Panc1 (cell line): ENCODE measurements around the gene WNK2. TPM values are rescaled to one million over a fixed set of nuclear protein-coding genes. Genes with fewer than 3 reads are reported as not detected.

Experiments
- ATAC-seq: fragments of 200-7000 bp; cut with Tn5 transposase; 2 replicates; pipeline ENCODE4 v1.9.1; 2020; ENCODE audit warnings: mild to moderate bottlenecking, moderate library complexity
- BruUV-seq: library from RNA; stranded (reverse); fragments of 400-500 nt; replicated peaks from 2 replicates; lab custom pipeline; 2021; lab: Mats Ljungman, UMichigan
- CTCF ChIA-PET: fragments of 300-600 bp; sonication (Branson Sonifier 250); formaldehyde crosslinking; loops from one replicate; lab custom pipeline; 2022; ENCODE audit warnings: antibody characterized with exemption; lab: Charles Lee
- POLR2A ChIA-PET: fragments of 300-600 bp; sonication (Branson Sonifier 250); formaldehyde crosslinking; loops from one replicate; lab custom pipeline; 2022; ENCODE audit warnings: antibody characterized with exemption; lab: Charles Lee
- DNase-seq: peaks from one replicate; pipeline ENCODE4 v3.0.0-alpha.2; 2010; ENCODE audit warnings: low read depth, low spot score
- H3K27ac ChIP-seq: 2 replicates; pipeline ENCODE4 v1.5.1; 2011; ENCODE audit warnings: mild to moderate bottlenecking, low read length, inconsistent platforms
- H3K27me3 ChIP-seq: fragments of 200-500 bp; sonication (Bioruptor generic); 2 replicates; pipeline ENCODE4 v1.6.0; 2014; ENCODE audit warnings: low read length, inconsistent platforms; ENCODE audit not compliant: control insufficient read depth, insufficient read depth
- H3K36me3 ChIP-seq: fragments of 200-500 bp; sonication (Bioruptor generic); 2 replicates; pipeline ENCODE4 v1.5.1; 2014; ENCODE audit warnings: inconsistent platforms, mild to moderate bottlenecking, low read length, moderate library complexity; ENCODE audit not compliant: control insufficient read depth, insufficient read depth
- H3K4me1 ChIP-seq: 2 replicates; pipeline ENCODE4 v1.5.1; 2011; ENCODE audit warnings: inconsistent platforms, mild to moderate bottlenecking, low read length, moderate library complexity; ENCODE audit not compliant: control insufficient read depth, insufficient read depth
- H3K4me3 ChIP-seq, 2 experiments: 2 replicates each; pipeline ENCODE4 v1.5.1; 2011 to 2012; ENCODE audit warnings: low read depth in 2 of 2, low read length in 2 of 2, mild to moderate bottlenecking in 2 of 2, inconsistent platforms in 1 of 2, moderate library complexity in 1 of 2
- H3K9me3 ChIP-seq: fragments of 200-500 bp; sonication (Bioruptor generic); 2 replicates; pipeline ENCODE4 v1.5.1; 2014; ENCODE audit warnings: low read depth, mild to moderate bottlenecking, inconsistent platforms, low read length, moderate library complexity; ENCODE audit not compliant: control insufficient read depth, insufficient read depth
- CTCF ChIP-seq: fragments of 450-650 bp; IDR thresholded peaks from 2 replicates; pipeline ENCODE4 v1.5.1; 2017; ENCODE audit warnings: mild to moderate bottlenecking
- POLR2AphosphoS5 ChIP-seq: IDR thresholded peaks from 2 replicates; pipeline ENCODE4 v1.6.1; 2012; ENCODE audit warnings: mild to moderate bottlenecking, low read depth, low read length, moderate library complexity
- REST ChIP-seq, 2 experiments: IDR thresholded peaks; 2 replicates each; pipeline ENCODE4 v1.6.1; 2011 to 2012; ENCODE audit warnings: low read depth in 2 of 2, control low read depth in 1 of 2, low read length in 1 of 2, mild to moderate bottlenecking in 1 of 2, moderate library complexity in 1 of 2; ENCODE audit not compliant: insufficient read depth in 1 of 2
- SIN3A ChIP-seq: IDR thresholded peaks from 2 replicates; pipeline ENCODE4 v1.6.1; 2012; ENCODE audit warnings: low read depth, mild to moderate bottlenecking, low read length, moderate library complexity, borderline replicate concordance; ENCODE audit not compliant: insufficient read depth
- TCF7L2 ChIP-seq: IDR thresholded peaks from 2 replicates; pipeline ENCODE4 v1.6.1; 2011; ENCODE audit warnings: mild to moderate bottlenecking, low read depth, low read length, inconsistent platforms
- in situ Hi-C: cut with HindIII; loops from 2 replicates; pipeline ENCODE4 v1.10.0; 2016; ENCODE audit warnings: low sequenced_read_pairs, low pct_unique_long_range_greater_than_20kb
- intact Hi-C: fragments of 100-400 bp; cut with micrococcal nuclease; formaldehyde crosslinking; loops from one replicate; pipeline ENCODE4 v1.10.0; 2022; ENCODE audit not compliant: unreplicated experiment
- total RNA-seq: library from RNA; stranded (reverse); gene quantifications from one replicate; pipeline ENCODE4 v1.2.1, GENCODE V29; 2021; ENCODE audit not compliant: unreplicated experiment

Gene WNK2
- total RNA-seq, 1 experiment from 2014 or later: 13.7 TPM

- CTCF ChIA-PET: no interaction called here
- Histone ChIP-seq H3K27ac (no peak overlapping the region), H3K36me3 (no peaks in the 10 kb centered on the region), H3K4me3 (no peak overlapping the region), H3K27me3 (no peaks in the 10 kb centered on the region), H3K9me3 (no peaks in the 10 kb centered on the region), H3K4me1 (no peaks in the 10 kb centered on the region)
- in situ Hi-C loops (no loop called here), intact Hi-C loops (no loop called here)
- BruUV-seq: no TSS peak
- ATAC-seq (no peak), DNase-seq (no peak)
- POLR2A ChIA-PET: no interaction called here
- TF ChIP-seq CTCF (no peak), POLR2AphosphoS5 (no peak), SIN3A (no peak), REST (IDR thresholded peaks at IDR 0.05; ENCODE audit: insufficient read depth in 1 of 2, low read depth in 2 of 2, low read length in 1 of 2) (no peak), TCF7L2 (no peak)
Measured at GRCh38 chr9:93225417-93225816, 41.5 kb downstream of the WNK2 start.

GRCh38 chr9:93225892-93226291 lies 42.0 kb downstream of the WNK2 start:
- ATAC-seq (no peak), DNase-seq (no peak)
- BruUV-seq: no TSS peak
- no peak for TF ChIP-seq TCF7L2
- POLR2A ChIA-PET: no interaction called here
- Histone ChIP-seq H3K36me3 (no peaks in the 10 kb centered on the region), H3K9me3 (no peaks in the 10 kb centered on the region), H3K27me3 (no peaks in the 10 kb centered on the region), H3K4me1 (no peaks in the 10 kb centered on the region), H3K27ac (no peak overlapping the region), H3K4me3 (no peak overlapping the region)
- CTCF ChIA-PET: no interaction called here
- in situ Hi-C loops: no loop called here
- intact Hi-C loops: no loop called here

- TF ChIP-seq SIN3A: no peak
- TF ChIP-seq TCF7L2: no peak
- no peak for TF ChIP-seq REST (IDR thresholded peaks at IDR 0.05; ENCODE audit: insufficient read depth in 1 of 2, low read depth in 2 of 2, low read length in 1 of 2)
- TF ChIP-seq POLR2AphosphoS5: no peak
- no peak for TF ChIP-seq CTCF
- in situ Hi-C loops: no loop called here
- BruUV-seq: no TSS peak
- ChIA-PET CTCF (no interaction called here), POLR2A (no interaction called here)
- Histone ChIP-seq H3K4me1 (no peaks in the 10 kb centered on the region), H3K27ac (no peak overlapping the region), H3K9me3 (no peaks in the 10 kb centered on the region), H3K36me3 (no peaks in the 10 kb centered on the region), H3K4me3 (no peak overlapping the region), H3K27me3 (no peaks in the 10 kb centered on the region)
- intact Hi-C loops: no loop called here
- ATAC-seq (no peak), DNase-seq (no peak)
Measured at GRCh38 chr9:93226819-93227218, 42.9 kb downstream of the WNK2 start.
